Measurements from ENCODE around the gene FOXP1.

FOXP1 gene

GRCh38 chr3:71564361-71564760, 19.2 kb downstream of the FOXP1 start:
- no peak for DNase-seq (ENCODE audit: low spot score)

GRCh38 chr3:71563827-71564226, 19.7 kb downstream of the FOXP1 start:
- DNase-seq (ENCODE audit: low spot score), result no peak

- no peak for DNase-seq (ENCODE audit: low spot score)
Measured at GRCh38 chr3:71562938-71563337, 20.6 kb downstream of the FOXP1 start.

GRCh38 chr3:71560665-71561064, 22.9 kb downstream of the FOXP1 start:
- DNase-seq (ENCODE audit: low spot score), result no peak

DNA sequence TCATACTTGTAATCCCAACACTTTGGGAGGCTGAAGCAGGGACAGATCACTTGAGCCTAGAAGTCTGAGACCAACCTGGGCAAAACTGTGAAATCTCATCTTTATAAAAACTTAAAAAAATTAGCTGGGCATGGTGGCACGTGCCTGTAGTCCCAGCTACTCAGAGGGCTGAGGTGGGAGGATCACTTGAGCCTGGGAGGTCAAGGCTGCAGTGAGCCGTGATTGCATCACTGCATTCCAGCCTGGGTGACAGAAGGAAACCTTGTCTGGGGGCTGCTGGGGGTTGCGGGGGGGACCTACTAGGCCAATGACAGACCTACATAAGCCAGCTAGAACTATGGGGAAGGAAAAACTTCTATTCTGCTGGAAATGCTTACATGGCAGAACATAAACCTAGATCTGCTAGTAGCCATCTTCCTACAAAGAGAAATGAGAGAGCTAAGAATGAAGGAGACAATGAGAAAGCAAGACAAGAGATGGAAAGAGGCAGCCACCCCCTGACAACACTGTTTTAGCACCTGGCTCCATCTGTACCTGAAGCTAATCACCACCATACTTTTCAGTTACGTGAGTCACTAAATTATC, 23.9 kb downstream of the FOXP1 start:
- DNase-seq (ENCODE audit: low spot score), result no peak

GRCh38 chr3:71559021-71559420, 24.5 kb downstream of the FOXP1 start:
- DNase-seq (ENCODE audit: low spot score), result no peak

- no peak for DNase-seq (ENCODE audit: low spot score)
Measured at GRCh38 chr3:71554649-71555048, 28.9 kb downstream of the FOXP1 start.

DNA sequence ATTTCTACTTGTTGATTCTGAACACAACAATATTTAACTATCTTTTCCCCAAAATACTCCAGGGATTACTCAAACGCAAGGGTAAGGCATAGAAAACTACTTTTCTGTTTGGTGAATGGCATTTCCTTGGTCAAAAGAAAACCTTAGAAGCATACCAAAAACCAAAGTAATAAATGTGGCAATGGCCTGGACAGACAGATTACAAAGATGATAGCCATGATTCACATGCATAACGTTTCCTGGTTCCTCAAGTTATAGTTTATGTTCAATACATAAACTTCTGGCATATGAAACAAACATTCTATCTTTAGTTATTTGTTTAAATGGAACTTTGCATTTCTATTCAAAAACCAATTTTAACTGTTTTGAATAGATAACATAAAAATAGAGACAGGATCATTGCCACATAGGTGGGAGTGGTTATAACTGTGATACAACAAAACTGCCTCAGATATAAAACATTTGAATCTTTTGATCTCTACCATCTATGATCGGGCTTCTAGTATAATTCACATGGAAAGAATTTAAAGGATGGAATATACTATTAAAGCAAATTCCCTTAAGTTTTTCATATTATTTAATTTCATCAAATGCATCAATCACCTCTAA, 32.1 kb downstream of the FOXP1 start:
- no peak for DNase-seq (ENCODE audit: low spot score)

DNA sequence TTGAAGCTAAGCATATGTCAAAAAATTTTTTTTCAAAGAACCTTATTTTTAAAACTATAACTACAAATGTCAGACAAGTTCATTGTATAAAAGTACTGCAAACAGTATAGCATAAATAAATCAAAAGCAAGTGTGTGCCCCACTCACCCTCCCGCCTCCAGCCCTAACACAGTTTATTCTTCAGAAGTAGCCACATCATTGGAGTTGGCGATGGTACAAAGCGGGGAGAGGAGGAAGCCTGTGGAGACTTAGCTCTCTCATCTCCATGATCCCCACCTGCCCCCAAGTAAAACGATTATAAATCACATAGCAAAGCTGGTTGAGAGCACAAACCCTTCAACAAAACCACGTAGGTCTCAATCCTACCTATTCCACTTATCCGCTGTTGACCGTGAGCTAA, 33.6 kb downstream of the FOXP1 start:
- no peak for DNase-seq (ENCODE audit: low spot score)

- DNase-seq (ENCODE audit: low spot score), result no peak
Measured at GRCh38 chr3:71548705-71549384, 34.7 kb downstream of the FOXP1 start.

GRCh38 chr3:71547249-71548198, 36.0 kb downstream of the FOXP1 start:
- no peak for DNase-seq (ENCODE audit: low spot score)

DNA sequence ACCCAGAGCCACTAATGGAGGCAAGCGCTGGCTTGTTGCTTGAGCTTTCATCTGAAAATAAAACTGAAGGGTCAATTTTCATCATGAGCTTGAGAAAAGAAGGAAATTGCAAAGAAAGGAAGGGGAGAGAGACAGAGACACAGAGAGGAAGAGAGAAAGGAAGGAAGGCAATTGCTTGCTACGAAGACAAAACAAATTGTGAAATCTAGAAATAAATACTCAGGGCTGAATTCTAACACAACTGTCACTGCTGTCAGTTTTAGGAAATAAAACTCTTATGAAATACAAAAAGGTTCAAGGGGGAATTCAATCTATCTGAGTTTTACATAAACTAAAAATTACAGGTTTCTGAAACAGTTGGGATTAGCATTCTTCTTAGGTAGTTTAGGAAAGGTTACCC, 36.7 kb downstream of the FOXP1 start:
- DNase-seq (ENCODE audit: low spot score), result no peak

DNA sequence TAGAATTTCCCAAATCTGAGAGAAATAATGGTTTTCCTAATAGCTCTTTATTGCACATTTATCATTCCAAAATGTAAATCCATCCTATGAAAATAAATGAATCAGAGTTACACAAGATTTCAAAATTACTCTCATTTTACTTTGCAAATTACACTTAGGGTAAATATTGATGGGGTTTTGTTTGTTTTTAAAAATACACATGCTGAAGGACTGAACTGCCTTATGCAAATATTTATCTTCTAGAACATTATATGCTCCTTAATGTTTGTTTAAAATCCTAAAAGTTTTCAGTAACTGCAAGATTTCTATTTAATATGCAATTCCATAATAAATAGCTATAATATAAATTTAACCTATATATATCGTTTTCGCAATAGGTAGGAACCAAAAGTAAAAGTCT, 38.2 kb downstream of the FOXP1 start:
- no peak for DNase-seq (ENCODE audit: low spot score)

GRCh38 chr3:71543371-71544016, 40.0 kb downstream of the FOXP1 start:
- no peak for DNase-seq (ENCODE audit: low spot score)

DNA sequence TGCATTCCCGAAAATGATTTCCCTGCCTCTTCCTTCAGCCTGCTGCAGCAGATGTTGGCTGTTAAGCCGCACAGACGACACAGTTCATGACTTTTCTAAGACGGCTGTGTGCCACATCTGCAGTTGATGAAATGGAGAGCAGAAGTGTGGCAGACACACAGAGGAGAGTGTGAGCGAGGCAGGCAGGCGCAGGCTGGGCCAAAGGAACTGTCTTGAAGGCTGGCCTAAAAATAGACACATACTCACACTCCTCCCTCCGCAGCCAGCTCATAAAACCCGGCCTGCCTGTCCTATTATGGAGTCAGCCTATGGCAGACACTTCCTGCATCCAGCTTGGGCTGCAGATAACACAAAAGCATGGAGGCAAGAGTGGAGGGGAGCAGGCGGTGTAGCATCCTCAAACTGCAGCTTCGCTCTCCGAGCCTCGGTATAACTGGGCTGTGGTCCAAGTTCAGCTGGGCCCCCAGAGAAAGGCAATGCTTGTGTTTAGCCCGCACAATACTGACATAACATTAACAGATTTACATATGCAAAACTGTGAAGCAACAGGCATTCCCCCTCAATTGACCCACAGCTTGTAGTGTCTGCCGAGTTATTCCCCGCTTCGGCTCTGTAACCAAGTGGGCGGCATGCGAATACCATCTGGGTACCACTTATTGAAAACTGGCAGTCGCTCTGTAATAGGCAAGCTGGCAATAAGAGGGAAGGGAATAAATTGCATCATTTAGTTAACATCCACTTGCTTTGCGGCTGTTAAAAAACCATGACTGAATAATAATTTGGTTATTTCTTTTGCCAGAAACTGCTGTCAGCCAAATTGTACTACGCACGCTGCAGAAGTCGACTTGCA, 40.8 kb downstream of the FOXP1 start:
- no peak for DNase-seq (ENCODE audit: low spot score)

GRCh38 chr3:71541313-71541712, 42.2 kb downstream of the FOXP1 start:
- DNase-seq (ENCODE audit: low spot score), result no peak

GRCh38 chr3:71537211-71537611, 46.3 kb downstream of the FOXP1 start:
- DNase-seq (ENCODE audit: low spot score), result no peak

GRCh38 chr3:71536376-71536965, 47.1 kb downstream of the FOXP1 start:
- DNase-seq (ENCODE audit: low spot score), result no peak

GRCh38 chr3:71533588-71533987, 49.9 kb downstream of the FOXP1 start:
- no peak for DNase-seq (ENCODE audit: low spot score)

- no peak for DNase-seq (ENCODE audit: low spot score)
Measured at GRCh38 chr3:71532639-71533395, 50.7 kb downstream of the FOXP1 start.
